Smooth muscle cell (in vitro differentiated cells): Measurements from ENCODE around the gene RGS6. TPM values are rescaled to one million over a fixed set of nuclear protein-coding genes. Genes with fewer than 3 reads are reported as not detected.

ENCODE experiments used
- DNase-seq: peaks from one replicate; lab custom pipeline; 2025; ENCODE audit not compliant: unreplicated experiment; lab: John Stamatoyannopoulos, UW
- H2AFZ ChIP-seq: fragments of 200-600 bp; sonication (generic); 2 replicates; pipeline ENCODE4 v1.6.0; 2016; ENCODE audit warnings: antibody characterized with exemption, low read depth, mild to moderate bottlenecking
- H3F3A ChIP-seq: fragments of 200-600 bp; sonication (generic); 2 replicates; pipeline ENCODE4 v1.6.0; 2017; ENCODE audit warnings: antibody characterized with exemption, low read depth
- H3K27ac ChIP-seq: fragments of 200-600 bp; sonication (generic); 2 replicates; pipeline ENCODE4 v1.5.1; 2016; ENCODE audit warnings: low read depth, mild to moderate bottlenecking
- H3K27me3 ChIP-seq: fragments of 200-600 bp; sonication (generic); 2 replicates; pipeline ENCODE4 v1.6.1; 2016; ENCODE audit warnings: low read depth, mild to moderate bottlenecking
- H3K36me3 ChIP-seq: fragments of 200-600 bp; sonication (generic); 2 replicates; pipeline ENCODE4 v1.5.1; 2016; ENCODE audit warnings: low read depth
- H3K4me1 ChIP-seq: fragments of 200-600 bp; sonication (generic); 2 replicates; pipeline ENCODE4 v1.5.1; 2016; ENCODE audit warnings: low read depth
- H3K4me2 ChIP-seq: fragments of 200-600 bp; sonication (generic); 2 replicates; pipeline ENCODE4 v1.6.0; 2016; ENCODE audit warnings: mild to moderate bottlenecking
- H3K4me3 ChIP-seq: fragments of 200-600 bp; sonication (generic); 2 replicates; pipeline ENCODE4 v1.5.1; 2016; ENCODE audit warnings: mild to moderate bottlenecking
- H3K79me2 ChIP-seq: fragments of 200-600 bp; sonication (generic); 2 replicates; pipeline ENCODE4 v1.6.0; 2016; ENCODE audit warnings: low read depth, mild to moderate bottlenecking
- H3K9ac ChIP-seq: fragments of 200-600 bp; sonication (generic); 2 replicates; pipeline ENCODE4 v1.6.0; 2016; ENCODE audit warnings: low read depth
- H3K9me3 ChIP-seq: fragments of 200-600 bp; sonication (generic); replicated peaks from 2 replicates; pipeline ENCODE4 v1.5.1; 2016; ENCODE audit warnings: low read depth
- H4K20me1 ChIP-seq: fragments of 200-600 bp; sonication (generic); 2 replicates; pipeline ENCODE4 v1.6.0; 2016; ENCODE audit warnings: low read depth
- WGBS: methylation state at CpG from one replicate; pipeline ENCODE4 v1.1.7; 2016; ENCODE audit warnings: low lambda C conversion rate; 5-methylcytosine and 5-hydroxymethylcytosine counted together
- polyA plus RNA-seq: library from polyadenylated mRNA; unstranded; fragments of >200 nt; fragmentation: Nextera tagmentation; extraction: Ambion mirVana; gene quantifications from 2 replicates; pipeline ENCODE4 v1.2.1, GENCODE V29; 2016
- total RNA-seq: library from RNA; depleted of rRNA; stranded (reverse); fragments of >200 nt; gene quantifications from 2 replicates; pipeline ENCODE4 v1.2.3, GENCODE V29; 2014
- TF ChIP-seq, protein P1 (sequence below): fragments of 200-600 bp; sonication (generic); IDR thresholded peaks from 2 replicates; pipeline ENCODE4 v1.5.1; 2017; ENCODE audit warnings: borderline replicate concordance, mild to moderate bottlenecking, antibody characterized with exemption; ENCODE audit not compliant: insufficient read depth, poor library complexity, severe bottlenecking

The RGS6 gene
- total and polyA plus RNA-seq, 2 experiments from 2014 or later, result 0.40 TPM; not detected in 1

GRCh38 chr14:72366619-72367018, 434.4 kb downstream of the RGS6 start:
- Histone ChIP-seq H3K27me3 (no peaks in the 10 kb centered on the region), H3K79me2 (no peaks in the 10 kb centered on the region), H3K4me3 (no peak overlapping the region), H2AFZ (no peak overlapping the region), H3K4me1 (no peaks in the 10 kb centered on the region), H4K20me1 (no peaks in the 10 kb centered on the region), H3K36me3 (no peaks in the 10 kb centered on the region), H3K4me2 (no peak overlapping the region), H3K9me3 (no peaks in the 10 kb centered on the region), H3K9ac (no peak overlapping the region), H3K27ac (no peak overlapping the region), H3F3A (no peaks in the 10 kb centered on the region)
- no peak for DNase-seq
- 80% methylated on average over 3 of the region's 3 CpGs for WGBS
- TF ChIP-seq, protein P1, sequence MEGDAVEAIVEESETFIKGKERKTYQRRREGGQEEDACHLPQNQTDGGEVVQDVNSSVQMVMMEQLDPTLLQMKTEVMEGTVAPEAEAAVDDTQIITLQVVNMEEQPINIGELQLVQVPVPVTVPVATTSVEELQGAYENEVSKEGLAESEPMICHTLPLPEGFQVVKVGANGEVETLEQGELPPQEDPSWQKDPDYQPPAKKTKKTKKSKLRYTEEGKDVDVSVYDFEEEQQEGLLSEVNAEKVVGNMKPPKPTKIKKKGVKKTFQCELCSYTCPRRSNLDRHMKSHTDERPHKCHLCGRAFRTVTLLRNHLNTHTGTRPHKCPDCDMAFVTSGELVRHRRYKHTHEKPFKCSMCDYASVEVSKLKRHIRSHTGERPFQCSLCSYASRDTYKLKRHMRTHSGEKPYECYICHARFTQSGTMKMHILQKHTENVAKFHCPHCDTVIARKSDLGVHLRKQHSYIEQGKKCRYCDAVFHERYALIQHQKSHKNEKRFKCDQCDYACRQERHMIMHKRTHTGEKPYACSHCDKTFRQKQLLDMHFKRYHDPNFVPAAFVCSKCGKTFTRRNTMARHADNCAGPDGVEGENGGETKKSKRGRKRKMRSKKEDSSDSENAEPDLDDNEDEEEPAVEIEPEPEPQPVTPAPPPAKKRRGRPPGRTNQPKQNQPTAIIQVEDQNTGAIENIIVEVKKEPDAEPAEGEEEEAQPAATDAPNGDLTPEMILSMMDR, result no peak

- Histone ChIP-seq H3K4me3 (no peak overlapping the region), H3F3A (no peaks in the 10 kb centered on the region), H2AFZ (no peak overlapping the region), H3K79me2 (no peaks in the 10 kb centered on the region), H3K4me1 (no peaks in the 10 kb centered on the region), H3K4me2 (no peak overlapping the region), H4K20me1 (no peaks in the 10 kb centered on the region), H3K36me3 (no peaks in the 10 kb centered on the region), H3K9ac (no peak overlapping the region), H3K27me3 (no peaks in the 10 kb centered on the region), H3K27ac (no peak overlapping the region), H3K9me3 (no peaks in the 10 kb centered on the region)
- TF ChIP-seq, protein P1, result no peak
- no peak for DNase-seq
Measured at GRCh38 chr14:72369106-72369505, 436.9 kb downstream of the RGS6 start.

GRCh38 chr14:72377016-72377415, 444.8 kb downstream of the RGS6 start:
- H3K36me3 ChIP-seq, result no peaks in the 10 kb centered on the region
- no peak overlapping the region for H3K9ac ChIP-seq
- no peak overlapping the region for H3K4me3 ChIP-seq
- no peaks in the 10 kb centered on the region for H3K4me1 ChIP-seq
- H3K27me3 ChIP-seq, result no peaks in the 10 kb centered on the region
- no peak overlapping the region for H3K4me2 ChIP-seq
- no peaks in the 10 kb centered on the region for H3K9me3 ChIP-seq
- H3K79me2 ChIP-seq, result no peaks in the 10 kb centered on the region
- H4K20me1 ChIP-seq, result no peaks in the 10 kb centered on the region
- no peak overlapping the region for H2AFZ ChIP-seq
- TF ChIP-seq, protein P1, result no peak
- no peaks in the 10 kb centered on the region for H3F3A ChIP-seq
- H3K27ac ChIP-seq, result no peak overlapping the region
- 63% methylated on average over 3 of the region's 3 CpGs for WGBS
- no peak for DNase-seq

DNA sequence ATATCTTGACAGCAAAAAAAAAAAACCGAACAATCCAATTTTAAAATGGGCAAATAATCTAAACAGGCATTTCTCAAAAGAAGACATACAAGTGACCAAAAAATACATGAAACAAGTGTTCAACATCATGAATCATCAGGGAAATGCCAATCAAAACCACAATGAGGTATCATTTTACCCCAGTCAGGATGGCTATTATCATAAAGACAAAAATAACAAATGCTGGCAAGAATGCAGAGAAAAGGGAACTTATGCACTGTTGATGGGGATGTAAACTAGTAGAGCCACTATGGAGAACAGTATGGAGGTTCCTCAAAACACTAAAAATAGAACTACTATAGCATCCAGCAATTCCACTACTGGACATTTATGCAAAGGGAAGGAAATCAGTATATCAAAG, 448.2 kb downstream of the RGS6 start:
- 92% methylated on average over 1 of the region's 1 CpG for WGBS
- TF ChIP-seq, protein P1, result no peak
- no peak overlapping the region for H3K4me3 ChIP-seq

More for the DNA sequence above, 448.2 kb downstream of the RGS6 start:
- H3K9me3 ChIP-seq, result no peaks in the 10 kb centered on the region
- H3K4me1 ChIP-seq, result no peaks in the 10 kb centered on the region
- DNase-seq, result no peak
- H3K27me3 ChIP-seq, result no peaks in the 10 kb centered on the region
- no peaks in the 10 kb centered on the region for H4K20me1 ChIP-seq
- no peak overlapping the region for H3K4me2 ChIP-seq
- no peak overlapping the region for H3K9ac ChIP-seq
- H2AFZ ChIP-seq, result no peak overlapping the region
- no peaks in the 10 kb centered on the region for H3F3A ChIP-seq
- H3K27ac ChIP-seq, result no peak overlapping the region
- no peaks in the 10 kb centered on the region for H3K79me2 ChIP-seq
- H3K36me3 ChIP-seq, result no peaks in the 10 kb centered on the region
